Heart left ventricle (tissue), 13 donors: ENCODE data around the gene MCM5.

Experiments used
- CTCF ChIP-seq, 12 donors: fragments of 200-600 bp; sonication (generic) in 4 of 12; IDR thresholded peaks; one replicate each; pipeline versions ENCODE4 v1.5.0 to v1.8.0; 2018 to 2022; ENCODE audit warnings: antibody characterized with exemption in 12 of 12, mild to moderate bottlenecking in 5 of 12
- POLR2A ChIP-seq, 2 donors: fragments of 450-650 bp; IDR thresholded peaks; one replicate each; pipeline ENCODE4 v1.6.1; 2017; ENCODE audit warnings: antibody characterized with exemption in 2 of 2, mild to moderate bottlenecking in 2 of 2, moderate library complexity in 2 of 2
- donor health status: ischemic (EF 13 %, LVEDD 7.1; RV severe dilation, severe dysfunction).
- donor health status: DM: no; HTN: yes; CAD: no.
- donor health status: DM: no; HTN: no; CAD: no.
- donor health status: ischemic (EF 25% LVEDD 6.9; RV normal size, moderate dysfunction).
- donor health status: ischemic (EF 25% LVEDD 5.7; RV mildly dilated, moderate dysfunction).
- donor health status: ischemic (EF 35%, LVEDD 5.7; RV mildly dilated, moderate dysfunction).
- donor health status: nonischemic (EF 11% LVEDD 7.7; RV severe dilation, severe dysfunction).
- donor health status: DM: yes; HTN: yes; CAD: no.
- donor health status: PGD.
- donor health status: ischemic (EF 29% LVEDD 5.4; RV normal size, mild dysfunction).
- donor health status: nonischemic (EF 23%, LVEDD 6.1; RV moderate dilation, normal function).

- TF ChIP-seq POLR2A (IDR thresholded peaks at IDR 0.05) (no peak), CTCF (IDR thresholded peaks at IDR 0.05) (no peak)
Measured at GRCh38 chr22:35409783-35410662, 10.1 kb downstream of the MCM5 start.
